ENCODE measurements around the gene FZD7. TPM values are rescaled to one million over a fixed set of nuclear protein-coding genes. Genes with fewer than 3 reads are reported as not detected.

FZD7 gene
- total RNA-seq, 1 experiment from 2014 or later = 302 TPM

GRCh38 chr2:201996006-201996405, 37.6 kb upstream of the FZD7 start:
- no peaks in the 10 kb centered on the region for H3K9me3 Mint-ChIP-seq
- H3K79me2 ChIP-seq (ENCODE audit: insufficient read depth, low read length) = no peaks in the 10 kb centered on the region
- H2AFZ ChIP-seq (ENCODE audit: low read length) = no peak overlapping the region
- H2AK5ac ChIP-seq (ENCODE audit: insufficient read length, low read length) = no peak overlapping the region
- no peak overlapping the region; the same call in 1 of the 2 replicates for H3K14ac ChIP-seq (ENCODE audit: insufficient read depth, low read length)
- H2BK12ac ChIP-seq (ENCODE audit: insufficient read length, low read depth, low read length) = no peak overlapping the region
- H2BK15ac ChIP-seq (ENCODE audit: low read depth, low read length) = no peak overlapping the region
- no peaks in the 10 kb centered on the region for H3K23me2 ChIP-seq (ENCODE audit: insufficient read length, low read depth, low read length, poor library complexity, severe bottlenecking)
- no peak overlapping the region for H4K8ac ChIP-seq (replicated peaks; ENCODE audit: insufficient read length, low read depth, low read length)
- H3K36me3 Mint-ChIP-seq (ENCODE audit: insufficient read depth in 1 of 3, low read depth in 3 of 3) = peaks cover 0 to 10% (median 4%) of the 10 kb centered on the region in 3 experiments; a peak in 3 of 7 replicates
- H3K27me3 Mint-ChIP-seq (ENCODE audit: low read depth) = no peaks in the 10 kb centered on the region; the same call in 1 of the 2 replicates
- H3K79me1 ChIP-seq (ENCODE audit: insufficient read depth, low read depth, low read length, poor library complexity, severe bottlenecking) = no peaks in the 10 kb centered on the region
- H3K4me2 ChIP-seq (ENCODE audit: insufficient read depth, insufficient read length, low read length) = peak overlapping the region; percentile 30
- H3K4me3 Mint-ChIP-seq = peak overlapping the region; percentile 8 to 31; a peak in 3 of 5 replicates
- no peak overlapping the region for H2BK20ac ChIP-seq (ENCODE audit: low read depth, low read length, poor library complexity, severe bottlenecking)
- no peak for TF ChIP-seq CTCF (conservative IDR thresholded peaks at IDR 0.05)
- H3K4me1 ChIP-seq (ENCODE audit: insufficient read depth, low read length) = peaks cover 13% of the 10 kb centered on the region
- no peaks in the 10 kb centered on the region for H3K27me3 ChIP-seq (ENCODE audit: insufficient read depth, low read length)
- H4K20me1 ChIP-seq (ENCODE audit: control insufficient read depth, insufficient read depth, insufficient read length) = no peaks in the 10 kb centered on the region
- peak overlapping the region; percentile 2 for H3K18ac ChIP-seq (ENCODE audit: insufficient read length, low read depth, low read length)
- H2BK5ac ChIP-seq (ENCODE audit: insufficient read length, low read length) = peak overlapping the region; percentile 13
- no peak overlapping the region for H3K23ac ChIP-seq (ENCODE audit: insufficient read length, low read depth, low read length)
- peak overlapping the region; percentile 97 for H3K27ac ChIP-seq (ENCODE audit: insufficient read length, low read depth, low read length)
- peak overlapping the region; percentile 49 for H4K5ac ChIP-seq (ENCODE audit: insufficient read length, low read depth, low read length)
- peak overlapping the region; percentile 90 to 98 (median 96) for H3K27ac Mint-ChIP-seq
- WGBS (ENCODE audit: extremely low coverage, insufficient read length, low lambda C conversion rate) = no CpG with 5 or more reads among the region's 11 CpGs
- no peak overlapping the region for H2BK120ac ChIP-seq (ENCODE audit: low read depth, low read length, poor library complexity, severe bottlenecking)
- no peak overlapping the region for H3K4ac ChIP-seq (ENCODE audit: low read depth, low read length)
- peak; percentile 91 for DNase-seq
- H3T11ph ChIP-seq (ENCODE audit: low read length) = no peak overlapping the region
- H4K91ac ChIP-seq (ENCODE audit: insufficient read length, low read depth, low read length) = no peak overlapping the region
- H3K56ac ChIP-seq (ENCODE audit: insufficient read length, low read depth, low read length) = no peak overlapping the region
- H3K9me3 ChIP-seq (ENCODE audit: control insufficient read depth, low read depth, low read length) = no peaks in the 10 kb centered on the region
- H3K9ac ChIP-seq (ENCODE audit: extremely low read depth, insufficient read length, low read length) = peak overlapping the region; percentile 31
- peaks cover 64 to 78% of the 10 kb centered on the region in 2 experiments for H3K4me1 Mint-ChIP-seq

Data from H9 (cell line).